Naive thymus-derived CD4-positive, alpha-beta T cell (primary cell): ENCODE data around the gene OASL. TPM values are rescaled to one million over a fixed set of nuclear protein-coding genes. Genes with fewer than 3 reads are reported as not detected.

ENCODE experiments used
- ATAC-seq: fragments of 150-1000 bp; cut with Tn5 transposase; 2 replicates; pipeline ENCODE4 v1.10.0; 2021; ENCODE audit warnings: mild to moderate bottlenecking, moderate library complexity
- CTCF ChIA-PET: fragments of 350-600 bp; sonication (Branson Sonifier 250); formaldehyde crosslinking; loops from one replicate; lab custom pipeline; 2021; ENCODE audit warnings: antibody characterized with exemption; lab: Charles Lee
- POLR2A ChIA-PET: fragments of 350-600 bp; sonication (Branson Sonifier 250); formaldehyde crosslinking; loops from one replicate; lab custom pipeline; 2021; ENCODE audit warnings: antibody characterized with exemption, inconsistent platforms; lab: Charles Lee
- DNase-seq, 9 donors: peaks; one replicate each; pipeline versions ENCODE4 v3.0.0 to v3.0.0-alpha.2; 2020 to 2022; ENCODE audit warnings: mixed read lengths in 1 of 9
- H3K27ac ChIP-seq: one replicate; pipeline ENCODE4 v1.7.0; 2013; ENCODE audit warnings: mild to moderate bottlenecking, low read depth, low read length, moderate library complexity
- H3K27me3 ChIP-seq, 2 donors: one replicate each; pipeline ENCODE4 v1.7.0; 2013; ENCODE audit warnings: low read length in 2 of 2, mild to moderate bottlenecking in 2 of 2, moderate library complexity in 2 of 2; ENCODE audit not compliant: control insufficient read depth in 2 of 2, insufficient read depth in 2 of 2
- H3K36me3 ChIP-seq, 3 experiments: 1 replicate in 2 of 3; 2 replicates in 1 of 3; pipeline ENCODE4 v1.7.0; 2013; ENCODE audit warnings: low read length in 3 of 3, mild to moderate bottlenecking in 3 of 3, moderate library complexity in 1 of 3; ENCODE audit not compliant: insufficient read depth in 3 of 3, control insufficient read depth in 2 of 3
- H3K4me1 ChIP-seq, 2 donors: one replicate each; pipeline ENCODE4 v1.7.0; 2013; ENCODE audit warnings: low read length in 2 of 2, mild to moderate bottlenecking in 2 of 2, moderate library complexity in 1 of 2; ENCODE audit not compliant: control insufficient read depth in 2 of 2, insufficient read depth in 2 of 2
- H3K4me3 ChIP-seq: 2 replicates; pipeline ENCODE4 v1.7.0; 2013; ENCODE audit warnings: mild to moderate bottlenecking, low read length
- H3K9me3 ChIP-seq, 3 experiments: 1 replicate in 2 of 3; 2 replicates in 1 of 3; pipeline ENCODE4 v1.7.0; 2013; ENCODE audit warnings: low read length in 3 of 3; ENCODE audit not compliant: control insufficient read depth in 2 of 3
- H3K27ac Mint-ChIP-seq, 9 donors: one replicate each; pipeline ENCODE4 v1.8.0; 2020 to 2022; ENCODE audit warnings: mixed read lengths in 9 of 9, mild to moderate bottlenecking in 8 of 9, moderate library complexity in 5 of 9, inconsistent platforms in 2 of 9
- H3K27me3 Mint-ChIP-seq, 5 donors: one replicate each; pipeline ENCODE4 v1.8.0; 2021 to 2022; ENCODE audit warnings: mixed read lengths in 5 of 5, mild to moderate bottlenecking in 1 of 5
- H3K36me3 Mint-ChIP-seq, 5 donors: one replicate each; pipeline ENCODE4 v1.8.0; 2020 to 2022; ENCODE audit warnings: mixed read lengths in 5 of 5, mild to moderate bottlenecking in 3 of 5, inconsistent platforms in 1 of 5
- H3K4me1 Mint-ChIP-seq, 7 donors: one replicate each; pipeline ENCODE4 v1.8.0; 2020 to 2022; ENCODE audit warnings: mixed read lengths in 7 of 7, mild to moderate bottlenecking in 3 of 7, inconsistent platforms in 1 of 7
- H3K4me3 Mint-ChIP-seq, 10 donors: one replicate each; pipeline ENCODE4 v1.8.0; 2020 to 2022; ENCODE audit warnings: mild to moderate bottlenecking in 10 of 10, mixed read lengths in 10 of 10, moderate library complexity in 6 of 10, inconsistent platforms in 2 of 10
- H3K9me3 Mint-ChIP-seq, 11 donors: one replicate each; pipeline ENCODE4 v1.8.0; 2020 to 2022; ENCODE audit warnings: mixed read lengths in 11 of 11, mild to moderate bottlenecking in 4 of 11, inconsistent platforms in 1 of 11, moderate library complexity in 1 of 11
- intact Hi-C, 2 donors: fragments of 100-400 bp; cut with micrococcal nuclease; formaldehyde crosslinking; loops; one replicate each; pipeline ENCODE4 v1.15.1; 2023
- polyA plus RNA-seq, 2 donors: library from polyadenylated mRNA; unstranded; fragments of 300-500 nt; fragmentation: Illumina TruSeq; gene quantifications; one replicate each; pipeline ENCODE4 v1.2.3, GENCODE V29; 2021
- total RNA-seq, 6 experiments: library from RNA in 5 of 6; stranded (reverse) in 5 of 6; gene quantifications; 1 replicate in 5 of 6; 2 replicates in 1 of 6; pipeline ENCODE4 v1.2.3 and lab custom pipeline; 2021 to 2026

The OASL gene
- total RNA-seq: 10 to 100 TPM in 2 of 5 experiments, 1 to 10 TPM in 3; 2.7 to 19.4 (median 4.3) TPM
- 1 to 10 TPM; 1.2 to 2.8 TPM for polyA plus RNA-seq
- total RNA-seq (lab: John Stamatoyannopoulos, UW): 33.0 reads per million, percentile 62 among the genes with 10 or more reads in this experiment

GRCh38 chr12:121038861-121039668 lies at the start of gene OASL:
Gene OASL, minus strand, starts transcription at chr12:121039246. Its CDS starts 275 bp downstream, at chr12:121038971.
- peaks cover 42 to 43% of the 10 kb centered on the region in 2 donors for H3K4me1 ChIP-seq
- POLR2A ChIA-PET: interaction anchor here (0.6 to 1.4 kb wide), 6 partner anchors 8 to 590 kb away, joined by 3 to 8 read pairs (median 3); no protein-coding TSS in a partner anchor
- H3K27ac Mint-ChIP-seq: peak within 1 kb of the TSS; percentile 91 to 98 (median 95)
- peak within 1 kb of the TSS; percentile 68 for H3K27ac ChIP-seq
- no peaks in the 10 kb centered on the region for H3K9me3 ChIP-seq
- H3K36me3 ChIP-seq: no peaks in the 10 kb centered on the region
- CTCF ChIA-PET: no interaction called here
- H3K27me3 Mint-ChIP-seq: peaks cover 0 to 18% (median 0%) of the 10 kb centered on the region in 5 donors
- H3K4me1 Mint-ChIP-seq: peaks cover 27 to 49% (median 42%) of the 10 kb centered on the region in 7 donors
- no peaks in the 10 kb centered on the region for H3K27me3 ChIP-seq
- H3K4me3 ChIP-seq: peak within 1 kb of the TSS; percentile 70
- DNase-seq (peak; percentile 31 to 50 (median 43)), ATAC-seq (peak; percentile 84)
- peak within 1 kb of the TSS; percentile 89 to 99 (median 96) for H3K4me3 Mint-ChIP-seq
- H3K9me3 Mint-ChIP-seq: peaks cover 0 to 6% (median 0%) of the 10 kb centered on the region in 11 donors
- intact Hi-C loops: loop anchor here (1.0 kb wide), 3 partner anchors 21 to 90 kb away; partner anchors contain the start of gene C12orf43 (in 2 of the 2)
- peaks cover 0 to 22% (median 0%) of the 10 kb centered on the region in 5 donors for H3K36me3 Mint-ChIP-seq

- no peak overlapping the region for H3K27ac ChIP-seq
- ATAC-seq: no peak
- H3K27me3 ChIP-seq: no peaks in the 10 kb centered on the region
- intact Hi-C loops: no loop called here
- peaks cover 27 to 60% (median 45%) of the 10 kb centered on the region in 7 donors for H3K4me1 Mint-ChIP-seq
- no peak for DNase-seq
- H3K36me3 Mint-ChIP-seq: peaks cover 0 to 4% (median 0%) of the 10 kb centered on the region in 5 donors
- ChIA-PET CTCF (no interaction called here), POLR2A (no interaction called here)
- no peak overlapping the region for H3K4me3 ChIP-seq
- peak overlapping the region in 1 of 9 donors; percentile 71 for H3K27ac Mint-ChIP-seq
- H3K36me3 ChIP-seq: no peaks in the 10 kb centered on the region
- peaks cover 0 to 5% (median 0%) of the 10 kb centered on the region in 5 donors for H3K27me3 Mint-ChIP-seq
- peaks cover 13 to 23% of the 10 kb centered on the region in 2 donors for H3K4me1 ChIP-seq
- no peaks in the 10 kb centered on the region for H3K9me3 ChIP-seq
- H3K9me3 Mint-ChIP-seq: peaks cover 0 to 2% (median 0%) of the 10 kb centered on the region in 11 donors
- H3K4me3 Mint-ChIP-seq: peak overlapping the region in 2 of 10 donors; percentile 35 to 47
Measured at GRCh38 chr12:121088195-121088585, 49.1 kb upstream of the OASL start.

- no peaks in the 10 kb centered on the region for H3K27me3 ChIP-seq
- Mint-ChIP-seq H3K9me3 (no peaks in the 10 kb centered on the region), H3K27ac (peak overlapping the region in 1 of 9 donors; percentile 71), H3K4me3 (peak overlapping the region in 2 of 10 donors; percentile 35 to 55), H3K27me3 (peaks cover 0 to 5% (median 0%) of the 10 kb centered on the region in 5 donors), H3K36me3 (no peaks in the 10 kb centered on the region), H3K4me1 (peaks cover 23 to 55% (median 40%) of the 10 kb centered on the region in 7 donors)
- H3K9me3 ChIP-seq: no peaks in the 10 kb centered on the region
- ChIA-PET POLR2A (no interaction called here), CTCF (no interaction called here)
- no peak overlapping the region for H3K4me3 ChIP-seq
- H3K4me1 ChIP-seq: peaks cover 10 to 19% of the 10 kb centered on the region in 2 donors
- ATAC-seq (peak; percentile 22), DNase-seq (no peak)
- no peak overlapping the region for H3K27ac ChIP-seq
- intact Hi-C loops: no loop called here
- H3K36me3 ChIP-seq: no peaks in the 10 kb centered on the region
Measured at GRCh38 chr12:121087467-121088194, 48.6 kb upstream of the OASL start.

- H3K9me3 Mint-ChIP-seq: no peaks in the 10 kb centered on the region
- H3K27ac ChIP-seq: no peak overlapping the region
- H3K27ac Mint-ChIP-seq: no peak overlapping the region
- H3K4me1 ChIP-seq: peaks cover 2 to 12% of the 10 kb centered on the region in 2 donors
- no peaks in the 10 kb centered on the region for H3K36me3 Mint-ChIP-seq
- H3K36me3 ChIP-seq: no peaks in the 10 kb centered on the region
- peaks cover 0 to 8% (median 0%) of the 10 kb centered on the region in 5 donors for H3K27me3 Mint-ChIP-seq
- DNase-seq (no peak), ATAC-seq (no peak)
- ChIA-PET POLR2A (no interaction called here), CTCF (no interaction called here)
- H3K4me3 ChIP-seq: no peak overlapping the region
- no peak overlapping the region for H3K4me3 Mint-ChIP-seq
- H3K27me3 ChIP-seq: no peaks in the 10 kb centered on the region
- H3K9me3 ChIP-seq: no peaks in the 10 kb centered on the region
- peaks cover 17 to 47% (median 33%) of the 10 kb centered on the region in 7 donors for H3K4me1 Mint-ChIP-seq
- intact Hi-C loops: no loop called here
Measured at GRCh38 chr12:121086781-121087295, 47.8 kb upstream of the OASL start.

- no peak for ATAC-seq
- H3K9me3 ChIP-seq: no peaks in the 10 kb centered on the region
- peaks cover 0 to 8% of the 10 kb centered on the region in 2 donors for H3K4me1 ChIP-seq
- Mint-ChIP-seq H3K4me3 (no peak overlapping the region), H3K27ac (peak overlapping the region in 1 of 9 donors; percentile 6), H3K27me3 (peaks cover 0 to 14% (median 0%) of the 10 kb centered on the region in 5 donors), H3K4me1 (peaks cover 12 to 36% (median 28%) of the 10 kb centered on the region in 7 donors), H3K36me3 (no peaks in the 10 kb centered on the region), H3K9me3 (no peaks in the 10 kb centered on the region)
- CTCF ChIA-PET: interaction anchor here (0.6 to 1.4 kb wide), 3 partner anchors 17 to 215 kb away, joined by 3 to 4 read pairs (median 3); no protein-coding TSS in a partner anchor
- POLR2A ChIA-PET: no interaction called here
- no peak overlapping the region for H3K27ac ChIP-seq
- H3K4me3 ChIP-seq: no peak overlapping the region
- no peaks in the 10 kb centered on the region for H3K27me3 ChIP-seq
- no peak for DNase-seq
- no peaks in the 10 kb centered on the region for H3K36me3 ChIP-seq
- intact Hi-C loops: no loop called here
Measured at GRCh38 chr12:121085506-121086353, 46.7 kb upstream of the OASL start.
